K562 (cell line): ENCODE data around the gene COL5A3. TPM values are rescaled to one million over a fixed set of nuclear protein-coding genes. Genes with fewer than 3 reads are reported as not detected.
A peak's percentile ranks its signal among the peaks of the same experiment; 100 is the strongest.

Source experiments
- CBX1 ChIP-seq: sonication (generic); IDR thresholded peaks from 2 replicates; pipeline ENCODE4 v1.6.1; 2016; ENCODE audit warnings: antibody characterized with exemption, low read depth, mild to moderate bottlenecking
- ETV1 ChIP-seq: fragments of 450-650 bp; conservative IDR thresholded peaks from 2 replicates; pipeline ENCODE4 v1.6.1; 2016; ENCODE audit warnings: missing genetic modification characterization, control low read depth, low read depth, missing compliant biosample characterization
- FIP1L1 ChIP-seq: fragments of 200-400 bp; formaldehyde crosslinking; IDR thresholded peaks from 2 replicates; pipeline ENCODE4 v1.6.1; 2018; ENCODE audit warnings: mild to moderate bottlenecking, low read depth, low read length; ENCODE audit not compliant: poor library complexity, severe bottlenecking
- HDAC2 ChIP-seq: fragments of 450-650 bp; IDR thresholded peaks from 2 replicates; pipeline ENCODE4 v1.6.1; 2016; ENCODE audit warnings: mild to moderate bottlenecking
- IFI16 ChIP-seq: fragments of 250-450 bp; sonication (Bioruptor Pico); IDR thresholded peaks from 2 replicates; pipeline ENCODE4 v2.1.2; 2022; ENCODE audit warnings: mild to moderate bottlenecking, inconsistent platforms
- KLF10 ChIP-seq: fragments of 250-450 bp; sonication (Bioruptor Pico); IDR thresholded peaks from 2 replicates; pipeline ENCODE4 v1.6.1; 2021; ENCODE audit warnings: matching md5 sums
- NELFE ChIP-seq: IDR thresholded peaks from 2 replicates; pipeline ENCODE4 v1.6.1; 2011; ENCODE audit warnings: mild to moderate bottlenecking; ENCODE audit not compliant: insufficient read depth, insufficient read length
- NR2C1 ChIP-seq, 2 experiments: fragments of 450-650 bp; IDR thresholded peaks; 2 replicates each; pipeline ENCODE4 v1.6.1; 2017; ENCODE audit warnings: mild to moderate bottlenecking in 2 of 2, antibody characterized with exemption in 1 of 2, inconsistent platforms in 1 of 2, missing compliant biosample characterization in 1 of 2, missing genetic modification characterization in 1 of 2
- NR2F6 ChIP-seq: fragments of 450-650 bp; formaldehyde crosslinking; IDR thresholded peaks from 2 replicates; pipeline ENCODE4 v1.4.0; 2020; ENCODE audit warnings: mild to moderate bottlenecking
- NR4A1 ChIP-seq, 2 experiments: fragments of 250-450 bp in 1 of 2; fragments of 450-650 bp in 1 of 2; sonication (Bioruptor Pico) in 1 of 2; IDR thresholded peaks; 2 replicates each; pipeline versions ENCODE4 v1.4.0 to v1.6.1; 2016 to 2020; ENCODE audit warnings: mild to moderate bottlenecking in 2 of 2, missing compliant biosample characterization in 1 of 2, missing genetic modification characterization in 1 of 2, moderate library complexity in 1 of 2
- POLR2AphosphoS2 ChIP-seq: IDR thresholded peaks from 2 replicates; pipeline ENCODE4 v1.6.1; 2012; ENCODE audit warnings: low read length, improper control_type of control experiment
- RBM14 ChIP-seq: fragments of 200-400 bp; formaldehyde crosslinking; IDR thresholded peaks from 2 replicates; pipeline ENCODE4 v1.6.1; 2018; ENCODE audit warnings: low read depth, mild to moderate bottlenecking, low read length, moderate library complexity, borderline replicate concordance; ENCODE audit not compliant: insufficient read depth
- RBM15 ChIP-seq: fragments of 200-400 bp; formaldehyde crosslinking; IDR thresholded peaks from 2 replicates; pipeline ENCODE4 v1.6.1; 2018; ENCODE audit warnings: mild to moderate bottlenecking, low read length, moderate library complexity; ENCODE audit not compliant: insufficient read depth
- SMAD4 ChIP-seq: fragments of 250-450 bp; sonication (Bioruptor Pico); conservative IDR thresholded peaks from 2 replicates; pipeline ENCODE4 v1.8.0; 2021; ENCODE audit warnings: inconsistent platforms, mild to moderate bottlenecking, moderate library complexity
- SMARCA5 ChIP-seq: fragments of 450-650 bp; IDR thresholded peaks from 2 replicates; pipeline ENCODE4 v1.6.1; 2016
- SP2 ChIP-seq: IDR thresholded peaks from 2 replicates; pipeline ENCODE4 v1.6.1; 2011; ENCODE audit warnings: mild to moderate bottlenecking, low read depth, low read length, moderate library complexity; ENCODE audit not compliant: poor library complexity, severe bottlenecking; ENCODE audit errors: extremely low read depth
- TOE1 ChIP-seq, 2 experiments: fragments of 450-650 bp in 1 of 2; sonication (generic) in 1 of 2; formaldehyde crosslinking in 1 of 2; IDR thresholded peaks; 2 replicates each; pipeline versions ENCODE4 v1.7.1 to v1.8.0; 2016 to 2022; ENCODE audit warnings: borderline replicate concordance in 2 of 2, mild to moderate bottlenecking in 2 of 2, antibody characterized with exemption in 1 of 2, inconsistent platforms in 1 of 2, low read depth in 1 of 2, missing genetic modification reagents in 1 of 2, moderate library complexity in 1 of 2
- ZBTB17 ChIP-seq: fragments of 450-650 bp; formaldehyde crosslinking; IDR thresholded peaks from 2 replicates; pipeline ENCODE4 v1.4.0; 2020; ENCODE audit warnings: mild to moderate bottlenecking
- ZFPM2 ChIP-seq: fragments of 250-450 bp; sonication (Bioruptor Pico); IDR thresholded peaks from 2 replicates; pipeline ENCODE4 v1.5.1; 2022; ENCODE audit warnings: mild to moderate bottlenecking
- ZNF232 ChIP-seq: sonication (generic); formaldehyde crosslinking; IDR thresholded peaks from 2 replicates; pipeline ENCODE4 v1.8.0; 2022; ENCODE audit warnings: mild to moderate bottlenecking, missing genetic modification reagents
- ZNF263 ChIP-seq: sonication (generic); formaldehyde crosslinking; IDR thresholded peaks from 2 replicates; pipeline ENCODE4 v1.8.0; 2022; ENCODE audit warnings: mild to moderate bottlenecking, missing genetic modification reagents, borderline replicate concordance
- ZNF384 ChIP-seq: IDR thresholded peaks from 2 replicates; pipeline ENCODE4 v1.6.1; 2012; ENCODE audit warnings: low read depth, low read length, improper control_type of control experiment
- ZNF695 ChIP-seq: fragments of 450-650 bp; formaldehyde crosslinking; IDR thresholded peaks from 2 replicates; pipeline ENCODE4 v1.4.0; 2020; ENCODE audit warnings: mild to moderate bottlenecking, moderate library complexity
- ZSCAN29 ChIP-seq: fragments of 450-650 bp; IDR thresholded peaks from 2 replicates; pipeline ENCODE4 v1.6.1; 2017
- polyA plus RNA-seq, 8 experiments: library from polyadenylated mRNA; depleted of rRNA in 4 of 8; stranded (reverse) in 5 of 8; unstranded in 3 of 8; fragments of >200 nt; fragmentation: Nextera tagmentation in 2 of 8; fragmentation: Illumina TruSeq in 1 of 8; extraction: Ambion mirVana in 2 of 8; extraction: Trizol in 1 of 8; gene quantifications; 2 replicates each; pipeline versions ENCODE4 v1.2.1 to v1.2.3, GENCODE V29; 2011 to 2014; ENCODE audit warnings: inconsistent platforms in 1 of 8, missing spikeins in 1 of 8
- total RNA-seq, 7 experiments: library from RNA; depleted of rRNA in 6 of 7; stranded (reverse); fragments of >200 nt in 6 of 7; fragmentation: Illumina TruSeq in 2 of 7; extraction: Trizol in 2 of 7; gene quantifications; 2 replicates each; pipeline versions ENCODE4 v1.2.1 to v1.2.3, GENCODE V29; 2011 to 2021; ENCODE audit warnings: low replicate concordance in 1 of 7
- TF ChIP-seq, protein P1 (sequence below): fragments of 250-450 bp; sonication (Bioruptor Pico); IDR thresholded peaks from 2 replicates; pipeline ENCODE4 v1.6.1; 2021; ENCODE audit warnings: mild to moderate bottlenecking

The COL5A3 gene
- total and polyA plus RNA-seq, 9 of the 15 experiments (the other 6 are each of a cell fraction or from before 2014, with no cell fraction given) = 0.01 to 0.02 TPM; not detected in 7

DNA sequence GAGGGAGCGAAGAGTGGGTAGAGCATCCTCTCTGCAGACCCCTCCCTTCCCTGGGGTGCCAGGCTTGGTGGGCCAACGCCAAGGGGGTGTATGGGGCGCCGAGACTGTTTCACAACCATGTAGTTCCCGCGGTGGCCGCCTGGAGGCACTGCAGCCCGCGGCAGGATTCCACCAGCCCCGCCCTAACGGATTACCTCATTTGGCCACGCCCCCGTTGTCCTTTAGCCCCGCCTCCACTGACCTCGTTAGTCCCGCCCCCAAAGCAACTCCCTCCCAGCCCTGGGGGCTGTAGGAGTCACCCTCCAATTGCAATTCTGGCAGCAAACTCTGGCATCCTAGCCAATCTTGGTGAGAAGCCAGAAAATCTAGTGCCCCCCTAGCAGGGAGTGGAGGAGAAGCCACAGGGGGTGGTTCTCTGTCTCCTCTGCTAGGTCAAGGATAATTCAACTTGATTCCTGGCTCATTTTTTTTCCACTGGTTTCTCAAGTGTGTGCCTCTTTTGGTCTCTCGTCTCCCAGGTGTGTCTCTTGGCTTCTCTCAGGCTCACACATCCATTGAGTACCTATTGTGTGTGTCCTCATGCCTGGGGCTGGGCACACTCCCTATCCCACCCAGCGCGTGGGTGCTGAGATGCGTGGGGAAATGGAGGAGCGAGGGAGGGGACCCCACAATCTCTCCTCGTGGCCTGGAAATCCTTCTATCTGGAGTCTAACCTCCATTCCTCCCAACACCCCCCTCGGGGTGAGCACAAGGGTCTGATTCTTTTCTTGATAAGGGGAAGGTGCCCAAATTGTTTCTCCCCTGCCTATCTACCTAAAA lies 76.0 kb downstream of the COL5A3 start (continued):
- no peak for TF ChIP-seq KLF10 (CRISPR knock-in tag)
- no peak for TF ChIP-seq IFI16 (CRISPR knock-in tag)
- no peak for TF ChIP-seq ZFPM2 (CRISPR knock-in tag)
- TF ChIP-seq, protein P1, sequence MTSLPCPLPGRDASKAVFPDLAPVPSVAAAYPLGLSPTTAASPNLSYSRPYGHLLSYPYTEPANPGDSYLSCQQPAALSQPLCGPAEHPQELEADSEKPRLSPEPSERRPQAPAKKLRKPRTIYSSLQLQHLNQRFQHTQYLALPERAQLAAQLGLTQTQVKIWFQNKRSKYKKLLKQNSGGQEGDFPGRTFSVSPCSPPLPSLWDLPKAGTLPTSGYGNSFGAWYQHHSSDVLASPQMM (CRISPR knock-in tag) = no peak
- no peak for TF ChIP-seq POLR2AphosphoS2
- TF ChIP-seq TOE1 (IDR thresholded peaks at IDR 0.05; ENCODE audit: borderline replicate concordance) = no peak
- no peak for TF ChIP-seq TOE1 (CRISPR knock-in tag; IDR thresholded peaks at IDR 0.05; ENCODE audit: borderline replicate concordance, low read depth)
- no peak for TF ChIP-seq ZNF232
- no peak for TF ChIP-seq ETV1 (tag)
- TF ChIP-seq FIP1L1 = no peak
- no peak for TF ChIP-seq SMAD4
- no peak for TF ChIP-seq ZBTB17 (CRISPR knock-in tag)
- no peak for TF ChIP-seq RBM14
- peak; percentile 30; the same call in 1 of the 2 replicates for TF ChIP-seq NR2C1 (IDR thresholded peaks at IDR 0.05)
- no peak for TF ChIP-seq NR2C1 (tag; IDR thresholded peaks at IDR 0.05)
- no peak for TF ChIP-seq RBM15
- no peak for TF ChIP-seq NR4A1 (CRISPR knock-in tag; IDR thresholded peaks at IDR 0.05)
- TF ChIP-seq NR4A1 (tag; IDR thresholded peaks at IDR 0.05) = no peak
- TF ChIP-seq CBX1 = no peak
- TF ChIP-seq SMARCA5 = no peak
- peak; percentile 44; the same call in 1 of the 2 replicates for TF ChIP-seq ZNF384
- no peak for TF ChIP-seq NR2F6 (CRISPR knock-in tag)
- no peak for TF ChIP-seq SP2
- no peak for TF ChIP-seq HDAC2
- TF ChIP-seq ZNF263 (CRISPR knock-in tag) = no peak
- no peak for TF ChIP-seq ZNF695 (CRISPR knock-in tag)
- no peak for TF ChIP-seq ZSCAN29
- no peak for TF ChIP-seq NELFE
